Measurements from ENCODE around the gene DYRK3.
A peak's percentile ranks its signal among the peaks of the same experiment; 100 is the strongest.
"Not testable (repeated sequence)": the region's sequence is repeated elsewhere in the genome, so short reads cannot be mapped to it uniquely, and the experiment has no call there.

Gene DYRK3

GRCh38 chr1:206633708-206634121 is 1.6 kb upstream of the DYRK3 start:
- no peak for DNase-seq

- peak; percentile 95 for DNase-seq
These were observed 814 bp upstream of the DYRK3 start for GRCh38 chr1:206634365-206635079.

DNA sequence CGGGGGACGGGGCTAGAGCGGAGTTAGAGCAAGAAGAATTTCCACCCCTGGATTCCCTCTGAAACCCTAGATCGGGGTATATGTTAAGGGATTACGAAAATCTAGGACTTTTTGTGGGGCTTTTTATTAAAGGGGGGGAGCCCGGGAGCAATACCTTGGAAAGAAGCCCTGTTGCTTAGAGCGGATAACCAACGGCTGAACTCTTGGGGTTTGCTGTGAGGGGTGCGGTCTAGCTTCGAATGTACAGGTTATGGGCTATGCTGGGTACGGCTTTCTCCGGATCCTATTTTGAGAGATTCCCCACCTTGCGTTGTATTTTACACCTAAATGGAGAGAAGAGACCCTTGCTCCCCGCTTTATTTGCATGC is 626 bp downstream of the DYRK3 start:
- DNase-seq = peak; percentile 73

DNA sequence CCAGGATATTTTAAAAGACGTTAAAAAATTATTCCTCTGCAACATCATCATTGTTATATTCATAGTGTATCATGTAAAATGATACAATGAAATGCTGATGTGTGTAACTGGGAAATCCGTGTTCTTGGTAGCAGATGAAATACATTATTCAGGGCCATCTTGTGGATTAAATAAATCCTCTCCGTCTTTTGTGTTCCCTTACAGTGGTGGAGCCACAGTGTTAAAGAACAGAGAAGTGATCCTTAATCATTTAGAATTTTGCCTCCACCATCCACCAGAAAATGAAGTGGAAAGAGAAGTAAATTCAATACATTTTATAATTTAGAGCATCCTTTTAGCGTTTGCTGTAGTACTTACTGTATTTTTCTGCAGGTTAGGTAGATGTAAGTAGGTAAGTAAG is 1.3 kb downstream of the DYRK3 start:
- DNase-seq = peak; percentile 69

DNA sequence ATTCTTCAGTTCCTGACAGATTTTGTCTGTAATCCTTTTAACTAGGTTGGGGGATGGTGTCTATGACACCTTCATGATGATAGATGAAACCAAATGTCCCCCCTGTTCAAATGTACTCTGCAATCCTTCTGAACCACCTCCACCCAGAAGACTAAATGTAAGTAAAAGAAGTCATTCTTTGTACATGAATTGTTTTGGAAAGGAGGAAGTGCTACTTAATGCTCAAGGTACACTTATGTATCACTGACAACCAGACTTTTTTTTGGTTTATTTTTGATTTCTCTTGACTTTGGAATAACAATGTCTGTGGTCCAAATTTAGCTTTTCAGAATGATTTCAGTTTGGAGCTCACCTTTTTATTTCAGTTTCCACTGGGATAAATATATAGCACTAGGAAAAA is 2.3 kb downstream of the DYRK3 start:
- DNase-seq = peak; percentile 63

DNA sequence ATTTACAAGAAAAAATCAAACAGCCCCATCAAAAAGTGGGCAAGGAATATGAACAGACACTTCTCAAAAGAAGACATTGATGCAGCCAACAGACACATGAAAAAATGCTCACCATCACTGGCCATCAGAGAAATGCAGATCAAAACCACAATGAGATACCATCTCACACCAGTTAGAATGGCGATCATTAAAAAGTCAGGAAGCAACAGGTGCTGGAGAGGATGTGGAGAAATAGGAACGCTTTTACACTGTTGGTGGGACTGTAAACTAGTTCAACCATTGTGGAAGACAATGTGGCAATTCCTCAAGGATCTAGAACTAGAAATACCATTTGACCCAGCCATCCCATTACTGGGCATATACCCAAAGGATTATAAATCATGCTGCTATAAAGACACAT is 6.7 kb downstream of the DYRK3 start:
- not testable (repeated sequence) for DNase-seq

DNA sequence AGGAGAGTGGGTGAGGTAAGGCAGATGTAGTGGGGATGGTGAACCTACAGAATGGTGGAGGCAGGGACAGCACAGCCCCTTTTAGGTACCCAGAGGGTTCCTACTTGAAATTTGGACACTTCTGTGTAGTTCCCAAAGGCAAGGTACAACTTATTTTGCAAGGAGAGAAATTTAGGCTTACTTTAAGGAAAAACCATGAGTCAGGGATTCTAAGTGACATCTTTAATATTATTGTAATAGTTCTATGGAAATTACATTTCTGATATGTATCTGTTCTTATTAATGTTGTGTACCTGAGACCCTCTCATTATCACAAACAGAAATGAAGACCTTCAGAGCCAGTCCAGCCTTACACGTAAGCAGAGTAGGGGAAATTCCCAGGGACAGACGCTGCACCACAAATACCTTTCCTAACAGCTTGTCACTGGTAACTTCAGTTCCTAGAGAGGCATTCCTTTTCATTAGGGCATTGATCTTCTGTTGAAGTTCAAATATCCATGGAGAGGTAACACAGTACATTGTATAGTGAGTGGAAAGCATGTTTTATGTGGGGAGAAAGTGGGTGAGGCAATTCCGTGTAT is 7.9 kb downstream of the DYRK3 start:
- no peak for DNase-seq

DNA sequence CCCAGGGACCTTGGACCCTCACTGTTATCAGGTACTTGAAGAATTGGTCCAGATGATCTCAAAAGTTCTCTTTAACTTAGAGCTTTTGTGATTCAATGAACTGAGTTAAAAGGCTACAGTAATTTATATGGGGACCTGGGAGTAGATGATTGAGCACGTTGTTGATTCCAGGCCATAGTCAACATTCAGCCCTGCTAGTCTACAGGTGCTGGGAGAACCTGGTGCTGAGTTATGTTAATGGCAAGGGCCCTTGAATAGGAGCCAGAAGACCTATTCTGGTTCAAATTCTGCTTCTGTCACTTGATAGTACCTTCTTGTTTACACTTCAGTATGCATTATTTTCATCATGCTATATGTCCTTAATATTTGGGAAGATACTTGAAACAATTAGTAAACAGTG is 11.2 kb downstream of the DYRK3 start:
- DNase-seq = no peak

DNA sequence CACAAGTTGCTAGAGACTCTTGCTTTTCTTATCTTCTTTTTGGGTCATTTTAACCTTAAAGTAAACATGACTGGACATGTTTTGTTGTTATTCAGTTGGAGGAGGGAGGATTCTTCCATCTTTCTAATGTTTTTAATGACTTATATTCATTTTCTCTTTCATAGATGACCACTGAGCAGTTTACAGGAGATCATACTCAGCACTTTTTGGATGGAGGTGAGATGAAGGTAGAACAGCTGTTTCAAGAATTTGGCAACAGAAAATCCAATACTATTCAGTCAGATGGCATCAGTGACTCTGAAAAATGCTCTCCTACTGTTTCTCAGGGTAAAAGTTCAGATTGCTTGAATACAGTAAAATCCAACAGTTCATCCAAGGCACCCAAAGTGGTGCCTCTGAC is 11.9 kb downstream of the DYRK3 start:
- no peak for DNase-seq

- DNase-seq = peak; percentile 41
These were observed 14.1 kb downstream of the DYRK3 start for GRCh38 chr1:206649261-206649921.

- no peak for DNase-seq
These were observed 15.7 kb downstream of the DYRK3 start for GRCh38 chr1:206651014-206651413.

GRCh38 chr1:206651958-206652890 is 16.9 kb downstream of the DYRK3 start:
- peak; percentile 92 for DNase-seq

- no peak for DNase-seq
These were observed 18.6 kb downstream of the DYRK3 start for GRCh38 chr1:206653715-206654459.

- no peak for DNase-seq
These were observed 19.5 kb downstream of the DYRK3 start for GRCh38 chr1:206654828-206655227.

- DNase-seq = no peak
These were observed 20.1 kb downstream of the DYRK3 start for GRCh38 chr1:206655471-206655882.

DNA sequence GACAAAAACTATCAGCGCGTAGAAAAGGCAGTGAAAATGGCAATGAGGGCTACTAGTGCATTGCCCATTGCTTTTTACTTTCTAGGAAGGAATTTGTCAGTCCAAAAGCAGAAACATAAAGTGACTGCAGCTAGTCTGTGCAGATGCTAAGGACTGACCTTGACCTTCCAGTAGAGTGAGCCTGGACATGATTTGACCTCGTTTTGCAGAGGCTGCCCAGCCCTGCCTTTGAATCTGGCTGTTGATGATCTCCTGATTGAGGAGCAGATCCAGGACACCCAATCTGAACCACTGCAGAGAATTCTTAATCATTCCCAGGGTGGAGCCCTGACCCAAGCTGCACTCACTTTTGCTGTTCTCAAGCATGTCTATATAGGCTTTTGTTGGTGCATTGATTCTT is 21.6 kb downstream of the DYRK3 start:
- no peak for DNase-seq

DNA sequence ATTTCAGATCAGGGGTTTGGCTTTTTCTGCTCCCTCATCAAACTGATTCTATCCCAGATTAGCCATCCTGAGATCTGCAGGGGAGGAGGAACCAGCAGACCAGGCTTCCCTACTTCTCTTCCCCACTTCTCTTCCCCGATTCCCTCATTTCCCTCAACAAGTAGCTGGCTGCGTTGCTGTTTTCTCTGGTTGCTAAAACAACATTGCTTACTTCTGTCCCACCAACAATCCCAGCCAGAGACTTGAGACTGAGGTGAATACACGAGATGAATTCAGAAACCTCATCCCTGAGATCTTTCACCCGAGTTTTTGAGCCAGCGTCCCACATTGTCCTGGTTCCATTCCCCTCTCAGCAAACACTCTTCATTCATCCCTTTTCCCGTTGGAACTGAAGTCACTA is 22.4 kb downstream of the DYRK3 start:
- no peak for DNase-seq

DNA sequence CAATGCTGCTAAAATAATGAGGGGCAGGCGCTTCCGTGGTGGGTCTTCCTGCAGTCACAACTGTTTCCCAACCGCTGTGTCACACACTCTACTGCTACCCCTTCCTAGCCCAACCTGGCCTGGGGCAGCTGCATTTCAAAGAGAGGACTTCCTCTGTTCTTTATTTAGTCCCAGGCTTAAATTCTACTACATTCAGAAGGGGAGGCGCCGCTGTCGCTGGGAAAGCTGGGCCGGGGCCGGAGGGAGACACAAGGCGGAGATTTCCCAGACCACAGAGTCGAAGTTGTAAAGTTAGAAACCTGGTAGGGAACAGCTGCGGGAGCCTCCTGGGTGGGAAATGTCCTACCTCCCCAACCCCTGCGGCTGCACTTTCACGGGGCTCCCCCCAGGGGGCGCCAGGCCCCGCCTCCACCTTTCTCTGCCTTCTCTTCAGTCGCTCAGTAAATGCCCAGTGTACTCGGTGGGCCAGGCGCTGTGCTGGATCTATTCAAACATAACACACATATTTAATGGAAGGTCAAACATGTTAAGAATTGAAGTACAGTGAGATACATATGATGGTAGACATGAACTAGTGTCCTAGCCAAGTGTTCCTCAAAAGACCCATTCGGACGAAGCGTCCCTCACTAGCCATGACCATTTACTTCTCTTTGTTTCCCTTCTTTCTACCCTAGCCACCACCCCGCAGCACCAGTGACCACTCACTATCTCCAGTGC is 23.1 kb downstream of the DYRK3 start:
- DNase-seq = peak; percentile 78

DNA sequence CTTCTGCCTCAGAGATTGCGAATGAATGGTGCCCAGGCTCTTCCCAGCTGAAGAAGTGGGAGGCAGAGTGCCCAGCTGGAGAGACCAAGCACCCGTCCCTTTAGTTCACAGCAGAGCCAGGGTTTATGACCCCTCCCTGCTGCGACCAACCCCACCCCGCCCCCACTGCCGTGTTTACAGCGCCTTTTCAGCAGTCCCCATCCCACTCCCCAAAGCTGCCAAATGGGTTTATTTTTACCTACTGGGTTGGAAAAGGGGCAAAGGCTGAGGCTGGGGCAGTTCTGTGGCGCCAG is 23.6 kb downstream of the DYRK3 start:
- DNase-seq = no peak

DNA sequence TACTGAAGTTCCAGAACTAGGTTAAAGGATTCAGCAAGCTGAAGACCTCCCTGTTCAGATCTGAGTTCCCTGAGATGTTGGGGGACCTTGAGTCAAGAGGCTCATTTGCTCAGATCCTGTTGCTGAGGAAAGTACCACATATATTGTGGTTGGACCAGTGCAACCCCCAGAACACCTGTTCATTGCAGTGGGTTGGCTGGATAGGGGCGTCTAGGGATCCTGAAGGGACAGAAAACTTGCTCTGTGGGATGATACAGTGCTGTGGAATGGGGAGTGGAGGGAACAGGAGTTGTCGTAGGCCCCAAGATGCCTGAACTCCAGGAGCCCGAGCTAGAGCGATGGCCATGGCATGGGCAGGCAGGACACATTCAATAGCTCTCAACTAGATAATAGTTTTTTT is 24.8 kb downstream of the DYRK3 start:
- no peak for DNase-seq

DNA sequence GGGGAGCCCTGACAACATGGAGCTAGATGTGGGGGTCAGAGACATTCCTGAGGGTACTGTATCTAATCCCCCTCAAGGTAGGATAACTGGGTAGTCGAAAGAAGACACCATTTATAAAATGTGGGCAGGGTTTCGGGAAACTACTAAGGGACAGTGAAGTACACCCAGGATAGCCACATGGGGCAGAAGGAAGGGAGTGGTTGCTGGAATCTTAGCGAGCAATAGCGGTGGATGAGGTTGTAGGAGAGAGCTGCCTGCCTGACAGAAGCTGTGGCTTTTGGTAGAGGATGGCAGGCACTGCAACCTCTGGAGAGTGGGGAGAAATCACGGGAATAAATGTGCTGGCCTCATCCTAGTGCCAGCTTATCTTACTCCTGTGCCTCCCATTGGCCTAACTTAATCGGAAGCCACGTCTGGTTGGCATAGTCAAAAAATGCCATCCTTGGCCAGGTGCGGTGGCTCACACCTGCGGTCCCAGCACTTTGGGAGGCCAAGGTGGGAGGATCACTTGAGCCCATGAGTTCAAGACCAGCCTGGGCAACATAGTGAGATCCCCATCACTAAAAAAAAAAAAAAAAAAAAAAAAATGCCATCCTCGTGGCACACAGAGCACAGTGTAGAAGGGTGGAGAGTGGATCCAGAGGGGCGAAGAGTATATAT is 26.0 kb downstream of the DYRK3 start:
- no peak for DNase-seq
